Neural cell (in vitro differentiated cells): ENCODE measurements around the gene TSGA10. TPM values are rescaled to one million over a fixed set of nuclear protein-coding genes. Genes with fewer than 3 reads are reported as not detected.

ENCODE experiments used
- H2AFZ ChIP-seq: fragments of 200-600, 300-800 bp; sonication (generic), shearing (Covaris generic); 2 replicates; pipeline ENCODE4 v1.6.0; 2014; ENCODE audit warnings: low read depth, mild to moderate bottlenecking, antibody characterized with exemption, low read length, moderate library complexity
- H3F3A ChIP-seq: fragments of 200-600 bp; shearing (Covaris generic); 2 replicates; pipeline ENCODE4 v1.6.1; 2016; ENCODE audit warnings: mild to moderate bottlenecking, moderate library complexity, mixed read lengths, antibody characterized with exemption, low read length; ENCODE audit not compliant: insufficient read depth, poor library complexity, severe bottlenecking
- H3K27ac ChIP-seq: fragments of 200-600, 300-800 bp; sonication (generic), shearing (Covaris generic); 2 replicates; pipeline ENCODE4 v1.5.1; 2014; ENCODE audit warnings: mild to moderate bottlenecking, low read length, moderate library complexity
- H3K27me3 ChIP-seq: fragments of 300-800, 200-600 bp; sonication (generic), shearing (Covaris generic); 2 replicates; pipeline ENCODE4 v1.6.0; 2014; ENCODE audit warnings: mild to moderate bottlenecking, low read depth, low read length, moderate library complexity; ENCODE audit not compliant: insufficient read depth
- H3K36me3 ChIP-seq: fragments of 300-800, 200-600 bp; sonication (generic), shearing (Covaris generic); 2 replicates; pipeline ENCODE4 v1.5.1; 2014; ENCODE audit warnings: mild to moderate bottlenecking, antibody characterized with exemption, low read length, moderate library complexity; ENCODE audit not compliant: insufficient read depth
- H3K4me2 ChIP-seq: fragments of 300-800, 200-600 bp; sonication (generic), shearing (Covaris generic); 2 replicates; pipeline ENCODE4 v1.6.0; 2014; ENCODE audit warnings: mild to moderate bottlenecking, low read length
- H3K4me3 ChIP-seq: fragments of 300-800, 200-600 bp; sonication (generic), shearing (Covaris generic); 2 replicates; pipeline ENCODE4 v1.5.1; 2014; ENCODE audit warnings: mild to moderate bottlenecking, low read length, moderate library complexity
- H3K79me2 ChIP-seq: fragments of 200-600 bp; shearing (Covaris generic); replicated peaks from 2 replicates; pipeline ENCODE4 v1.6.0; 2014; ENCODE audit warnings: mild to moderate bottlenecking, low read length, moderate library complexity; ENCODE audit not compliant: insufficient read depth
- H3K9ac ChIP-seq: fragments of 300-800, 200-600 bp; sonication (generic), shearing (Covaris generic); 2 replicates; pipeline ENCODE4 v1.6.1; 2016; ENCODE audit warnings: mild to moderate bottlenecking, low read length, mixed read lengths
- H3K9me2 ChIP-seq: fragments of 200-600 bp; shearing (Covaris generic); 2 replicates; pipeline ENCODE4 v1.6.1; 2016; ENCODE audit warnings: mild to moderate bottlenecking, low read length, mixed read lengths; ENCODE audit not compliant: insufficient read depth
- H3K9me3 ChIP-seq: fragments of 200-600, 300-800 bp; sonication (generic), shearing (Covaris generic); 2 replicates; pipeline ENCODE4 v1.6.1; 2016; ENCODE audit warnings: mild to moderate bottlenecking, mixed run types, low read length, moderate library complexity, mixed read lengths
- H4K20me1 ChIP-seq: fragments of 200-600 bp; shearing (Covaris generic); 2 replicates; pipeline ENCODE4 v1.6.1; 2016; ENCODE audit warnings: mild to moderate bottlenecking, mixed run types; ENCODE audit not compliant: insufficient read depth
- CTCF ChIP-seq: fragments of 450-650 bp; IDR thresholded peaks from 2 replicates; pipeline ENCODE4 v1.5.1; 2014; ENCODE audit warnings: antibody characterized with exemption, mild to moderate bottlenecking, moderate library complexity; ENCODE audit not compliant: poor library complexity, severe bottlenecking
- EP300 ChIP-seq: fragments of 450-650 bp; conservative IDR thresholded peaks from 2 replicates; pipeline ENCODE4 v1.6.1; 2014; ENCODE audit warnings: antibody characterized with exemption, mild to moderate bottlenecking, moderate library complexity; ENCODE audit not compliant: poor library complexity, severe bottlenecking
- EZH2 ChIP-seq: fragments of 200-600, 300-800 bp; shearing (Covaris generic), sonication (generic); IDR thresholded peaks from 2 replicates; pipeline ENCODE4 v1.6.1; 2014; ENCODE audit warnings: antibody characterized with exemption, low read length, borderline replicate concordance, mild to moderate bottlenecking; ENCODE audit not compliant: insufficient read depth, poor library complexity, severe bottlenecking
- MXI1 ChIP-seq: fragments of 450-650 bp; conservative IDR thresholded peaks from 2 replicates; pipeline ENCODE4 v1.6.1; 2014; ENCODE audit warnings: antibody characterized with exemption, mild to moderate bottlenecking; ENCODE audit not compliant: poor library complexity, severe bottlenecking
- POLR2AphosphoS5 ChIP-seq: IDR thresholded peaks from 2 replicates; pipeline ENCODE4 v1.6.1; 2012
- RAD21 ChIP-seq: fragments of 450-650 bp; conservative IDR thresholded peaks from 2 replicates; pipeline ENCODE4 v1.6.1; 2014; ENCODE audit warnings: antibody characterized with exemption, mild to moderate bottlenecking, moderate library complexity
- REST ChIP-seq: IDR thresholded peaks from 2 replicates; pipeline ENCODE4 v1.6.1; 2012; ENCODE audit warnings: borderline replicate concordance
- SMC3 ChIP-seq: fragments of 450-650 bp; conservative IDR thresholded peaks from 2 replicates; pipeline ENCODE4 v1.6.1; 2014; ENCODE audit warnings: antibody characterized with exemption, mild to moderate bottlenecking, moderate library complexity; ENCODE audit not compliant: poor library complexity
- TAF1 ChIP-seq: IDR thresholded peaks from 2 replicates; pipeline ENCODE4 v1.6.1; 2012; ENCODE audit warnings: low read depth
- polyA plus RNA-seq: library from polyadenylated mRNA; depleted of rRNA; stranded (reverse); fragments of >200 nt; gene quantifications from 2 replicates; pipeline ENCODE4 v1.2.3, GENCODE V29; 2014

The TSGA10 gene
- polyA plus RNA-seq, 1 donor from 2014 or later = 8.0 TPM

- TF ChIP-seq RAD21 = no peak
- no peak for TF ChIP-seq REST
- no peak for TF ChIP-seq POLR2AphosphoS5
- TF ChIP-seq TAF1 = no peak
- TF ChIP-seq SMC3 = no peak
- TF ChIP-seq MXI1 = no peak
- no peak for TF ChIP-seq EZH2
- no peak for TF ChIP-seq EP300
- TF ChIP-seq CTCF = no peak
- no peaks in the 10 kb centered on the region for H3K9me2 ChIP-seq
- no peak overlapping the region for H2AFZ ChIP-seq
- no peak overlapping the region for H3K9ac ChIP-seq
- H3K79me2 ChIP-seq = no peaks in the 10 kb centered on the region
- no peaks in the 10 kb centered on the region for H3K36me3 ChIP-seq
- no peak overlapping the region for H3K4me3 ChIP-seq
- no peak overlapping the region for H3K27ac ChIP-seq
- no peaks in the 10 kb centered on the region for H3F3A ChIP-seq
- no peaks in the 10 kb centered on the region for H4K20me1 ChIP-seq
- H3K27me3 ChIP-seq = no peaks in the 10 kb centered on the region
- no peaks in the 10 kb centered on the region for H3K9me3 ChIP-seq
- no peak overlapping the region for H3K4me2 ChIP-seq
Observed at GRCh38 chr2:99096728-99097127, 58.0 kb downstream of the TSGA10 start.

GRCh38 chr2:99088017-99088416 is 66.7 kb downstream of the TSGA10 start:
- no peak overlapping the region for H2AFZ ChIP-seq
- no peaks in the 10 kb centered on the region for H3K9me2 ChIP-seq
- H3K4me3 ChIP-seq = no peak overlapping the region
- no peaks in the 10 kb centered on the region for H3K36me3 ChIP-seq
- no peak overlapping the region for H3K9ac ChIP-seq
- no peaks in the 10 kb centered on the region for H3K79me2 ChIP-seq
- H3K27ac ChIP-seq = no peak overlapping the region
- H3K9me3 ChIP-seq = no peaks in the 10 kb centered on the region
- TF ChIP-seq CTCF (no peak), SMC3 (no peak), EP300 (no peak), TAF1 (no peak), POLR2AphosphoS5 (no peak), REST (no peak), MXI1 (no peak), EZH2 (no peak), RAD21 (no peak)
- no peak overlapping the region for H3K4me2 ChIP-seq
- no peaks in the 10 kb centered on the region for H3K27me3 ChIP-seq
- H3F3A ChIP-seq = no peaks in the 10 kb centered on the region
- no peaks in the 10 kb centered on the region for H4K20me1 ChIP-seq
